HEK293T (cell line): ENCODE measurements around the gene RAPGEF3.

Experiments used
- BHLHE40 ChIP-seq: fragments of 450-650 bp; IDR thresholded peaks from 2 replicates; pipeline ENCODE4 v1.6.1; 2016; ENCODE audit warnings: mild to moderate bottlenecking, moderate library complexity, borderline replicate concordance
- ELF4 ChIP-seq: fragments of 450-650 bp; IDR thresholded peaks from 2 replicates; pipeline ENCODE4 v1.6.1; 2017; ENCODE audit warnings: antibody characterized with exemption
- FOXA1 ChIP-seq: fragments of 450-650 bp; IDR thresholded peaks from 2 replicates; pipeline ENCODE4 v1.6.1; 2016; ENCODE audit warnings: mild to moderate bottlenecking
- FOXK2 ChIP-seq: fragments of 450-650 bp; IDR thresholded peaks from 2 replicates; pipeline ENCODE4 v1.6.1; 2016; ENCODE audit warnings: mild to moderate bottlenecking
- FOXM1 ChIP-seq: fragments of 450-650 bp; IDR thresholded peaks from 2 replicates; pipeline ENCODE4 v1.6.1; 2017; ENCODE audit warnings: mild to moderate bottlenecking, borderline replicate concordance
- HDGF ChIP-seq: fragments of 450-650 bp; IDR thresholded peaks from 2 replicates; pipeline ENCODE4 v1.6.1; 2017; ENCODE audit warnings: antibody characterized with exemption, borderline replicate concordance
- L3MBTL2 ChIP-seq: fragments of 450-650 bp; conservative IDR thresholded peaks from 2 replicates; pipeline ENCODE4 v1.6.1; 2016; ENCODE audit warnings: mild to moderate bottlenecking
- LEF1 ChIP-seq: fragments of 450-650 bp; IDR thresholded peaks from 2 replicates; pipeline ENCODE4 v1.6.1; 2017; ENCODE audit warnings: mild to moderate bottlenecking, borderline replicate concordance
- NFRKB ChIP-seq: fragments of 450-650 bp; IDR thresholded peaks from 2 replicates; pipeline ENCODE4 v1.6.1; 2016; ENCODE audit warnings: mild to moderate bottlenecking, moderate library complexity
- SP1 ChIP-seq: fragments of 450-650 bp; IDR thresholded peaks from 2 replicates; pipeline ENCODE4 v1.6.1; 2017
- TARDBP ChIP-seq: fragments of 450-650 bp; IDR thresholded peaks from 2 replicates; pipeline ENCODE4 v1.6.1; 2016
- ZNF384 ChIP-seq: fragments of 450-650 bp; IDR thresholded peaks from 2 replicates; pipeline ENCODE4 v1.6.1; 2016

GRCh38 chr12:47754881-47755280 is 3.8 kb downstream of the RAPGEF3 start:
- TF ChIP-seq BHLHE40 (no peak), TARDBP (no peak), ELF4 (no peak), HDGF (no peak), NFRKB (no peak), ZNF384 (no peak), FOXK2 (no peak), FOXM1 (no peak), FOXA1 (no peak), LEF1 (no peak), SP1 (no peak), L3MBTL2 (no peak)
